ENCODE results near the gene PSMA7. TPM values are rescaled to one million over a fixed set of nuclear protein-coding genes. Genes with fewer than 3 reads are reported as not detected.

PSMA7 gene
- total and polyA plus RNA-seq, 2 of the 8 experiments (the other 6 are each of a cell fraction or from before 2014, with no cell fraction given): 361 to 648 TPM

GRCh38 chr20:62138912-62139311, 4.3 kb downstream of the PSMA7 start:
- H3K23me2 ChIP-seq (ENCODE audit: low read depth, low read length): no peaks in the 10 kb centered on the region; the same call in 1 of the 2 replicates
- 96% methylated on average over 10 of the region's 10 CpGs; no CpG with 5 or more reads in 1 of the 2 experiments for WGBS, 2 experiments (ENCODE audit: extremely low coverage in 1 of 2, insufficient coverage in 1 of 2, insufficient read length in 1 of 2, insufficient replicate concordance in 2 of 2, low coverage in 1 of 2, low lambda C conversion rate in 2 of 2, missing lambda C conversion rate in 1 of 2)
- H3K4me2 ChIP-seq (ENCODE audit: insufficient read depth in 1 of 2, low read depth in 2 of 2, low read length in 2 of 2): no peak overlapping the region
- H2BK120ac ChIP-seq (replicated peaks; ENCODE audit: low read depth, low read length): no peak overlapping the region
- H3K56ac ChIP-seq (replicated peaks; ENCODE audit: insufficient read length, low read depth, low read length): no peak overlapping the region
- no peak overlapping the region for H2BK20ac ChIP-seq (ENCODE audit: low read length)
- H4K20me1 ChIP-seq (replicated peaks in 1 of 2; ENCODE audit: control insufficient read depth in 1 of 2, insufficient read depth in 2 of 2, low read length in 2 of 2): peaks cover 22 to 52% of the 10 kb centered on the region in 2 experiments
- no peak overlapping the region for H3K9ac ChIP-seq (replicated peaks in 1 of 4; ENCODE audit: extremely low read depth in 1 of 4, low read depth in 3 of 4, low read length in 3 of 4)
- no peak overlapping the region for H2AK5ac ChIP-seq (ENCODE audit: low read depth, low read length)
- H4K5ac ChIP-seq (ENCODE audit: insufficient read length, low read depth, low read length): no peak overlapping the region
- H3K79me1 ChIP-seq (ENCODE audit: low read depth, low read length): peaks cover 4% of the 10 kb centered on the region
- no peak overlapping the region for H2AFZ ChIP-seq (ENCODE audit: low read length)
- no peak overlapping the region for H4K8ac ChIP-seq (ENCODE audit: extremely low read depth, insufficient read depth, low read length)
- H3K14ac ChIP-seq (ENCODE audit: insufficient read length): no peak overlapping the region
- H3K27ac ChIP-seq (ENCODE audit: low read depth, low read length): no peak overlapping the region
- no peak for FAIRE-seq
- H3K23ac ChIP-seq (ENCODE audit: insufficient read length): no peak overlapping the region
- H4K91ac ChIP-seq (replicated peaks; ENCODE audit: insufficient read length, low read length): no peak overlapping the region
- H3K4me1 ChIP-seq (replicated peaks in 1 of 4; ENCODE audit: control insufficient read depth in 3 of 4, insufficient read depth in 4 of 4, low read length in 3 of 4): peaks cover 0 to 8% (median 2%) of the 10 kb centered on the region in 4 experiments; a peak in 3 of 7 replicates
- peaks cover 41 to 66% (median 55%) of the 10 kb centered on the region in 4 experiments for H3K36me3 ChIP-seq (ENCODE audit: control insufficient read depth in 2 of 4, insufficient read depth in 4 of 4, low read length in 3 of 4)
- no peaks in the 10 kb centered on the region for H3K27me3 ChIP-seq (replicated peaks in 1 of 4; ENCODE audit: control insufficient read depth in 3 of 4, extremely low read depth in 1 of 4, insufficient read depth in 3 of 4, low read length in 3 of 4)
- TF ChIP-seq KDM1A (IDR thresholded peaks at IDR 0.05; ENCODE audit: borderline replicate concordance, low read length) (no peak), YY1 (IDR thresholded peaks at IDR 0.05; ENCODE audit: low read depth, low read length) (no peak), SUZ12 (IDR thresholded peaks at IDR 0.05; ENCODE audit: low read length) (no peak), KDM4A (IDR thresholded peaks at IDR 0.05; ENCODE audit: low read depth, low read length, severe bottlenecking) (no peak), HDAC2 (IDR thresholded peaks at IDR 0.05; ENCODE audit: borderline replicate concordance in 1 of 2, low read depth in 2 of 2, low read length in 2 of 2) (no peak), TCF12 (IDR thresholded peaks at IDR 0.05; ENCODE audit: low read depth, low read length) (no peak), SAP30 (IDR thresholded peaks at IDR 0.05; ENCODE audit: insufficient read depth, insufficient replicate concordance, low read length) (no peak), USF2 (IDR thresholded peaks at IDR 0.05; ENCODE audit: low read length) (no peak), ASH2L (IDR thresholded peaks at IDR 0.05; ENCODE audit: low read length) (no peak), EZH2 (IDR thresholded peaks at IDR 0.05; ENCODE audit: low read depth, low read length, severe bottlenecking) (no peak), SP2 (IDR thresholded peaks at IDR 0.05; ENCODE audit: low read length) (no peak), CEBPB (IDR thresholded peaks at IDR 0.05; ENCODE audit: low read depth, low read length) (no peak), SP4 (IDR thresholded peaks at IDR 0.05; ENCODE audit: low read length) (no peak)
- no peak overlapping the region for H2BK5ac ChIP-seq (ENCODE audit: low read depth, low read length)
- H3K79me2 ChIP-seq (ENCODE audit: control insufficient read depth in 1 of 2, insufficient read depth in 2 of 2, low read length in 2 of 2): peaks cover 20 to 44% of the 10 kb centered on the region in 2 experiments
- no peak overlapping the region for H2BK15ac ChIP-seq (ENCODE audit: low read length)
- H2BK12ac ChIP-seq (ENCODE audit: low read depth, low read length): no peak overlapping the region
- H3K4ac ChIP-seq (replicated peaks; ENCODE audit: insufficient read length, low read depth, low read length): no peak overlapping the region
- no peak for DNase-seq (ENCODE audit: low read depth in 1 of 2, low spot score in 2 of 2)
- ChIA-PET CTCF (ENCODE audit: partially characterized antibody) (interaction anchor here (1.1 to 5.3 kb wide), 7 partner anchors 10 to 128 kb away, joined by 3 to 57 read pairs (median 4); no protein-coding TSS in a partner anchor), POLR2A (ENCODE audit: partially characterized antibody) (interaction anchor here (0.7 to 5.6 kb wide), 3 partner anchors 12 to 154 kb away, joined by 3 to 62 read pairs (median 5); no protein-coding TSS in a partner anchor)
- H3K18ac ChIP-seq (ENCODE audit: extremely low read depth, low read length): no peak overlapping the region
- no peaks in the 10 kb centered on the region for H3K9me3 ChIP-seq (ENCODE audit: insufficient read depth in 2 of 2, low read depth in 1 of 2, low read length in 1 of 2)
- H3K4me3 ChIP-seq (ENCODE audit: extremely low read depth in 1 of 4, insufficient read depth in 2 of 4, low read depth in 3 of 4, low read length in 4 of 4): no peak overlapping the region
